ENCODE results near the gene PSD4.
A peak's percentile ranks its signal among the peaks of the same experiment; 100 is the strongest.

Gene PSD4

DNA sequence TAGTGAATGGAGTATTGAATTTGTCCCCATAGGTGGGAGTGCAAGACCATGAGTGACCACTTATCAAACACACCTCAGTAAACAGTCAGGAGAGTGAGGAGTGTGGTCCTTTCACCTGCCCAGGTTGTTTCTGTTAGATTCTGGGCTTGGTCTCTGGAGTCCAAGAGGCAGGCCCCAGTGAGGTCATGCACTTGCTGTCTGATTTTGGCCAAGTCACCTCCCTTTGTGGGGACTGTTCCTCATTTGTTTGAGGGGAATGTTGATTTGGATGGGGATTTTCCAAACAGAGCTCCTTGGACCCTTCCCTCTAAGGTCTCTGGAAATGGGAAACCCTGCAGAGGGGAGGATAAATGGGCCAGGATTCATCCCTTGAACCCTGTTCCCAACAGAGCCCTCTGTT lies 39.1 kb upstream of the PSD4 start:
- H3F3A ChIP-seq (ENCODE audit: insufficient read depth, low read length): no peaks in the 10 kb centered on the region
- H3K27me3 ChIP-seq (replicated peaks; ENCODE audit: insufficient read depth, low read length): no peaks in the 10 kb centered on the region
- H3K9me2 ChIP-seq (replicated peaks; ENCODE audit: insufficient read depth, low read length): no peaks in the 10 kb centered on the region
- H3K4me3 ChIP-seq (ENCODE audit: low read length): no peak overlapping the region
- TF ChIP-seq, protein P1, sequence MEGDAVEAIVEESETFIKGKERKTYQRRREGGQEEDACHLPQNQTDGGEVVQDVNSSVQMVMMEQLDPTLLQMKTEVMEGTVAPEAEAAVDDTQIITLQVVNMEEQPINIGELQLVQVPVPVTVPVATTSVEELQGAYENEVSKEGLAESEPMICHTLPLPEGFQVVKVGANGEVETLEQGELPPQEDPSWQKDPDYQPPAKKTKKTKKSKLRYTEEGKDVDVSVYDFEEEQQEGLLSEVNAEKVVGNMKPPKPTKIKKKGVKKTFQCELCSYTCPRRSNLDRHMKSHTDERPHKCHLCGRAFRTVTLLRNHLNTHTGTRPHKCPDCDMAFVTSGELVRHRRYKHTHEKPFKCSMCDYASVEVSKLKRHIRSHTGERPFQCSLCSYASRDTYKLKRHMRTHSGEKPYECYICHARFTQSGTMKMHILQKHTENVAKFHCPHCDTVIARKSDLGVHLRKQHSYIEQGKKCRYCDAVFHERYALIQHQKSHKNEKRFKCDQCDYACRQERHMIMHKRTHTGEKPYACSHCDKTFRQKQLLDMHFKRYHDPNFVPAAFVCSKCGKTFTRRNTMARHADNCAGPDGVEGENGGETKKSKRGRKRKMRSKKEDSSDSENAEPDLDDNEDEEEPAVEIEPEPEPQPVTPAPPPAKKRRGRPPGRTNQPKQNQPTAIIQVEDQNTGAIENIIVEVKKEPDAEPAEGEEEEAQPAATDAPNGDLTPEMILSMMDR (IDR thresholded peaks at IDR 0.05; ENCODE audit: low read length): no peak
- TF ChIP-seq EZH2 (optimal IDR thresholded peaks at IDR 0.05; ENCODE audit: low read depth, low read length) (no peak), EZH2phosphoT487 (IDR thresholded peaks at IDR 0.05; ENCODE audit: low read length) (no peak)
- DNase-seq: no peak
- H3K4me1 ChIP-seq (ENCODE audit: low read length): peaks cover 4% of the 10 kb centered on the region
- no peak overlapping the region for H3K9ac ChIP-seq (ENCODE audit: low read length)
- H4K20me1 ChIP-seq (ENCODE audit: insufficient read depth, low read length): no peaks in the 10 kb centered on the region
- no peak overlapping the region for H2AFZ ChIP-seq (ENCODE audit: low read length)
- no peak overlapping the region for H3K4me2 ChIP-seq (ENCODE audit: low read depth, low read length)
- no peaks in the 10 kb centered on the region for H3K9me3 ChIP-seq (replicated peaks; ENCODE audit: insufficient read depth, low read length)
- H3K36me3 ChIP-seq (replicated peaks; ENCODE audit: insufficient read depth, low read length): no peaks in the 10 kb centered on the region
- H3K27ac ChIP-seq (ENCODE audit: low read length): no peak overlapping the region
- no peaks in the 10 kb centered on the region for H3K79me2 ChIP-seq (ENCODE audit: low read length)

DNA sequence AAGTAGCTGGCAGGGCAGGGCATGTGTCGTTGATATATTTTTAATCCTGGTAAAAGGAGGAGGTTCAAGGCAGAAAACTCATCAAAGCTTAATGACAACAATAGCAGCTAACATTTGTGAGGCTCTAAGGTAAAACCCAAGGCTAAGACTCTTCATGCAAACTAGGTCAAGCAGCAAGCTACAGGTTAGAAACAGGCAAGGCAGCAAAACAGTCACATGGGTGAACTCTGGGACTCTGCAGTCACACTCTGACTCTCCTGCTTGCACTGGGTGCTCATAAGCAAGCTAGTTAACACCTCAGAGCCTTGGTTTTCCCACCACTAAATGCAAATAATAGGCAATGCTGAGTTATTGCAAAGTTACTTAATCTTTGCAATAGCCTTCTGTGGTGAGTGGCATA lies 38.5 kb upstream of the PSD4 start:
- no peaks in the 10 kb centered on the region for H4K20me1 ChIP-seq (ENCODE audit: insufficient read depth, low read length)
- H3K4me2 ChIP-seq (ENCODE audit: low read depth, low read length): no peak overlapping the region
- H3K4me1 ChIP-seq (ENCODE audit: low read length): peaks cover 4% of the 10 kb centered on the region
- TF ChIP-seq EZH2phosphoT487 (IDR thresholded peaks at IDR 0.05; ENCODE audit: low read length): no peak
- TF ChIP-seq, protein P1 (IDR thresholded peaks at IDR 0.05; ENCODE audit: low read length): no peak
- TF ChIP-seq EZH2 (optimal IDR thresholded peaks at IDR 0.05; ENCODE audit: low read depth, low read length): no peak
- H3K9ac ChIP-seq (ENCODE audit: low read length): no peak overlapping the region
- no peak overlapping the region for H3K27ac ChIP-seq (ENCODE audit: low read length)
- no peaks in the 10 kb centered on the region for H3K27me3 ChIP-seq (replicated peaks; ENCODE audit: insufficient read depth, low read length)
- H3K36me3 ChIP-seq (replicated peaks; ENCODE audit: insufficient read depth, low read length): no peaks in the 10 kb centered on the region
- H3K9me3 ChIP-seq (replicated peaks; ENCODE audit: insufficient read depth, low read length): no peaks in the 10 kb centered on the region
- no peaks in the 10 kb centered on the region for H3F3A ChIP-seq (ENCODE audit: insufficient read depth, low read length)
- no peak for DNase-seq
- no peak overlapping the region for H2AFZ ChIP-seq (ENCODE audit: low read length)
- no peak overlapping the region for H3K4me3 ChIP-seq (ENCODE audit: low read length)
- H3K9me2 ChIP-seq (replicated peaks; ENCODE audit: insufficient read depth, low read length): no peaks in the 10 kb centered on the region
- H3K79me2 ChIP-seq (ENCODE audit: low read length): no peaks in the 10 kb centered on the region

DNA sequence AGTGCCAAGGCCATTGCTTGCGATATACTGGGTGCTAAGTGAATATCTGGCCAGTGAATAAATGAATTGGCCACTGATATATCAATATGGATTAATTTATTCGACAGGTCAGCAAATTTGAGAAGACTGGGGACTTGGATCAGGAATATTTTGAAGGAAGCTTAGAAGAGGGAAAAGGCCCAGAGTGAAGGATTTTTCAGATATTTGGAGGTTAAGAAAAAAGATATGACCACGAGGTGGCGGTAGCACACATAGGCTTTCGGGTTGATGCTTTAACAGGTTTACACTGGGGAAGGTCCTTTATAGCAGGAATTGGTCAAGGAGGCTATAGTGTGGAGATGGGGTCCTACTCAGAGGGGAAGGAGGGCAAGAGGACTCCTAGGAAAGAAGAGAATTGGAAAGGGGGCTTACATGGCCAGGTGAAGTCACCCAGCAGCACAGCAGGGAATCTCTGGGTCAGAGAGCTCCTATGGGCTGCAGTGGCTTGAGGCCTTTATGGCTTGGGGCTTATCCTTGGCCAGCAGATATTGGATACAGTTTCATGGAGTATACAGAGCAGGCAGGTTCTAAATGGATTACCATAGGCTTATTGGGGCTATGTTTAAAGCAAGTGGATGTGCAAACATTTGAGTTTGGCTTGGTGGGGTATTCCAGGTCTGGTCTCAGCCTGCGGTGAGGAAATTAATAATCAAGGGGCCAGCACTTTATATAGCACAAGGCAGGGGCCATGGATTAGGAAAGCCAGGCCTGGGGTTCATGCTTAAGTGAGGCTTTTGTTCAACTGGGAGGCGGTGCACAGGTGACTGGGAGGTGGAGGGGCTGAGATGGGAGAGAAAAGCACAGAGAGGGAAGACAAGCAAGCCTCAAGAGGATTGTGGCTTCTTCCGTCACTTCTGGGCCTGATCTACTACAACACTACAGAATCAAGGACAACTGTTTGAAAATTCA lies 36.7 kb upstream of the PSD4 start:
- Histone ChIP-seq H3K9me3 (replicated peaks; ENCODE audit: insufficient read depth, low read length) (no peaks in the 10 kb centered on the region), H3K4me3 (ENCODE audit: low read length) (no peak overlapping the region), H3F3A (ENCODE audit: insufficient read depth, low read length) (no peaks in the 10 kb centered on the region), H4K20me1 (ENCODE audit: insufficient read depth, low read length) (no peaks in the 10 kb centered on the region), H3K36me3 (replicated peaks; ENCODE audit: insufficient read depth, low read length) (no peaks in the 10 kb centered on the region), H3K79me2 (ENCODE audit: low read length) (no peaks in the 10 kb centered on the region), H3K4me1 (ENCODE audit: low read length) (peaks cover 4% of the 10 kb centered on the region), H3K4me2 (ENCODE audit: low read depth, low read length) (no peak overlapping the region), H3K9me2 (replicated peaks; ENCODE audit: insufficient read depth, low read length) (no peaks in the 10 kb centered on the region), H2AFZ (ENCODE audit: low read length) (no peak overlapping the region), H3K27ac (ENCODE audit: low read length) (no peak overlapping the region), H3K9ac (ENCODE audit: low read length) (no peak overlapping the region), H3K27me3 (replicated peaks; ENCODE audit: insufficient read depth, low read length) (no peaks in the 10 kb centered on the region)
- DNase-seq: peak; percentile 54
- TF ChIP-seq, protein P1 (IDR thresholded peaks at IDR 0.05; ENCODE audit: low read length): peak; percentile 74
- no peak for TF ChIP-seq EZH2phosphoT487 (IDR thresholded peaks at IDR 0.05; ENCODE audit: low read length)
